Smooth muscle cell (in vitro differentiated cells): ENCODE data around the gene NUSAP1. TPM values are rescaled to one million over a fixed set of nuclear protein-coding genes. Genes with fewer than 3 reads are reported as not detected.
A peak's percentile ranks its signal among the peaks of the same experiment; 100 is the strongest.

Source experiments
- DNase-seq: peaks from one replicate; lab custom pipeline; 2025; ENCODE audit not compliant: unreplicated experiment; lab: John Stamatoyannopoulos, UW
- H2AFZ ChIP-seq: fragments of 200-600 bp; sonication (generic); 2 replicates; pipeline ENCODE4 v1.6.0; 2016; ENCODE audit warnings: antibody characterized with exemption, low read depth, mild to moderate bottlenecking
- H3F3A ChIP-seq: fragments of 200-600 bp; sonication (generic); 2 replicates; pipeline ENCODE4 v1.6.0; 2017; ENCODE audit warnings: antibody characterized with exemption, low read depth
- H3K27ac ChIP-seq: fragments of 200-600 bp; sonication (generic); 2 replicates; pipeline ENCODE4 v1.5.1; 2016; ENCODE audit warnings: low read depth, mild to moderate bottlenecking
- H3K27me3 ChIP-seq: fragments of 200-600 bp; sonication (generic); 2 replicates; pipeline ENCODE4 v1.6.1; 2016; ENCODE audit warnings: low read depth, mild to moderate bottlenecking
- H3K36me3 ChIP-seq: fragments of 200-600 bp; sonication (generic); 2 replicates; pipeline ENCODE4 v1.5.1; 2016; ENCODE audit warnings: low read depth
- H3K4me1 ChIP-seq: fragments of 200-600 bp; sonication (generic); 2 replicates; pipeline ENCODE4 v1.5.1; 2016; ENCODE audit warnings: low read depth
- H3K4me2 ChIP-seq: fragments of 200-600 bp; sonication (generic); 2 replicates; pipeline ENCODE4 v1.6.0; 2016; ENCODE audit warnings: mild to moderate bottlenecking
- H3K4me3 ChIP-seq: fragments of 200-600 bp; sonication (generic); 2 replicates; pipeline ENCODE4 v1.5.1; 2016; ENCODE audit warnings: mild to moderate bottlenecking
- H3K79me2 ChIP-seq: fragments of 200-600 bp; sonication (generic); 2 replicates; pipeline ENCODE4 v1.6.0; 2016; ENCODE audit warnings: low read depth, mild to moderate bottlenecking
- H3K9ac ChIP-seq: fragments of 200-600 bp; sonication (generic); 2 replicates; pipeline ENCODE4 v1.6.0; 2016; ENCODE audit warnings: low read depth
- H3K9me3 ChIP-seq: fragments of 200-600 bp; sonication (generic); replicated peaks from 2 replicates; pipeline ENCODE4 v1.5.1; 2016; ENCODE audit warnings: low read depth
- H4K20me1 ChIP-seq: fragments of 200-600 bp; sonication (generic); 2 replicates; pipeline ENCODE4 v1.6.0; 2016; ENCODE audit warnings: low read depth
- CTCF ChIP-seq: fragments of 200-600 bp; sonication (generic); IDR thresholded peaks from 2 replicates; pipeline ENCODE4 v1.5.1; 2017; ENCODE audit warnings: borderline replicate concordance, mild to moderate bottlenecking, antibody characterized with exemption; ENCODE audit not compliant: insufficient read depth, poor library complexity, severe bottlenecking
- WGBS: methylation state at CpG from one replicate; pipeline ENCODE4 v1.1.7; 2016; ENCODE audit warnings: low lambda C conversion rate; 5-methylcytosine and 5-hydroxymethylcytosine counted together
- polyA plus RNA-seq: library from polyadenylated mRNA; unstranded; fragments of >200 nt; fragmentation: Nextera tagmentation; extraction: Ambion mirVana; gene quantifications from 2 replicates; pipeline ENCODE4 v1.2.1, GENCODE V29; 2016
- total RNA-seq: library from RNA; depleted of rRNA; stranded (reverse); fragments of >200 nt; gene quantifications from 2 replicates; pipeline ENCODE4 v1.2.3, GENCODE V29; 2014

Gene NUSAP1
- total and polyA plus RNA-seq, 2 experiments from 2014 or later: 26.6 to 39.1 TPM

DNA sequence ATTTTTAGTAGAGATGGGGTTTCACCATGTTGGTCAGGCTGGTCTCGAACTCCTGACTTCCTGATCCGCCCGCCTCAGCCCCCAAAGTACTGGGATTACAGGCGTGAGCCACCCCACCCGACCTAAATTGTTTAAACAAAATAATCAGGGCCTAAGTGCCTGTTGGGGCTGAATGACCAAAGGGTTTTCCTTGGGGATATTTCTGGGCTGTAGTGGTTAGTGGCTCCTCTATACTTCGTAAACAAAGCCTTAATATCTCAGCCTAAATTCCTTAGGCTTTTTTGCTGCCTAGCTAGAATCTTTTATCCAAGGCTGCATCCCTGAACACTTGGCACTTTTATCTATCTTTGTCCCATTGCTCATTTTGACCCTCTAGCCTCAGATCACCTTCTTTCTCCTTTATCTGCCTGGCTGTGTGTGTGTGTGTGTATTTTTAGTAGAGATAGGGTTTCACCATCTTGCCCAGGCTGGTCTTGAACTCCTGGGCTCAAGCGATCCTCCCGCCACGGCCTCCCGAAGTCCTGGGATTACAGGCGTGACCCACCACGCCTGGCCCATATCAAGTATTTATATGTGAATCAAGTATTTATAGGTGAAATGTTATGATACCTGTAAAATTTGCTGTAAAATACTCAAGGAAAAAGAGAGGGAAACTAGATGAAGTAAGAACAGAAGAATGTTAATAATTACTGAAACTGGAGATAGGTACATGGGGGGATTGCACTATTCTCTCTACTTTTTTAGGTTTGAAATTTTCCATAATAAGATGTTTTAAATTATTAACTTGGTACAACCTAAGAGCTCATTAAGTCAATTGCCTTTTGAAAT is 1.8 kb downstream of the NUSAP1 start:
- Histone ChIP-seq H3K4me3 (peak overlapping the region; percentile 96), H4K20me1 (no peaks in the 10 kb centered on the region), H2AFZ (no peak overlapping the region), H3K27me3 (no peaks in the 10 kb centered on the region), H3K9ac (no peak overlapping the region), H3K36me3 (no peaks in the 10 kb centered on the region), H3F3A (no peaks in the 10 kb centered on the region), H3K4me2 (peak overlapping the region; percentile 85), H3K79me2 (peaks cover 54% of the 10 kb centered on the region), H3K9me3 (no peaks in the 10 kb centered on the region), H3K4me1 (peaks cover 14% of the 10 kb centered on the region), H3K27ac (no peak overlapping the region)
- TF ChIP-seq CTCF: no peak
- no peak for DNase-seq
- WGBS: 91% methylated on average over 12 of the region's 12 CpGs

DNA sequence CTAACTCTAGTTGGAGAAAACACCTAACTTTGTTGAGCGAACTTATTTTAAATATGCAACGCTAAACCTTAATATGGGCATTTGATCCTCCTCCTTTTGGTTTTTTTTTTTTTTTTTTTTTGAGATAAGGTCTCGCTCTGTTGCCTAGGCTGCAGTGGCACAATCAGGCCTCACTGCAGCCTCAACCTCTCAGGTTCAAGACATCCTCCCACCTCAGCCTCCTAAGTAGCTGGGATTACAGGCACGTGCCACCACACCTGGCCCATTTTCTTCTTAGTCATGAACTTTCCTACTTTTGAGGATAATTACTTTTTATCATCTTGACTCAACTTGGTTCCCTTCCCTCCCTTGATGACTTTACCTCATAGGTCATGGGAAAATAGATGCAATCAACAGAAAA is 3.9 kb downstream of the NUSAP1 start:
- Histone ChIP-seq H3K4me2 (no peak overlapping the region), H3K9me3 (no peaks in the 10 kb centered on the region), H3K4me3 (no peak overlapping the region), H3K27ac (no peak overlapping the region), H3K27me3 (no peaks in the 10 kb centered on the region), H4K20me1 (no peaks in the 10 kb centered on the region), H3K9ac (no peak overlapping the region), H3K36me3 (no peaks in the 10 kb centered on the region), H3F3A (no peaks in the 10 kb centered on the region), H2AFZ (no peak overlapping the region), H3K4me1 (peaks cover 14% of the 10 kb centered on the region), H3K79me2 (peaks cover 68% of the 10 kb centered on the region)
- DNase-seq: no peak
- WGBS: 96% methylated on average over 4 of the region's 4 CpGs
- TF ChIP-seq CTCF: no peak

- H3K36me3 ChIP-seq: no peaks in the 10 kb centered on the region
- H4K20me1 ChIP-seq: no peaks in the 10 kb centered on the region
- peaks cover 68% of the 10 kb centered on the region for H3K79me2 ChIP-seq
- no peak overlapping the region for H3K27ac ChIP-seq
- H3K9me3 ChIP-seq: no peaks in the 10 kb centered on the region
- no peak overlapping the region for H3K4me3 ChIP-seq
- DNase-seq: no peak
- H2AFZ ChIP-seq: no peak overlapping the region
- no peaks in the 10 kb centered on the region for H3F3A ChIP-seq
- TF ChIP-seq CTCF: no peak
- no peak overlapping the region for H3K9ac ChIP-seq
- no peak overlapping the region for H3K4me2 ChIP-seq
- H3K4me1 ChIP-seq: peaks cover 14% of the 10 kb centered on the region
- H3K27me3 ChIP-seq: no peaks in the 10 kb centered on the region
- 94% methylated on average over 6 of the region's 6 CpGs for WGBS
Measured at GRCh38 chr15:41337047-41337446, 4.4 kb downstream of the NUSAP1 start.
